Lower lobe of right lung (tissue), 2 donors: ENCODE results near the gene ZNF45. TPM values are rescaled to one million over a fixed set of nuclear protein-coding genes. Genes with fewer than 3 reads are reported as not detected.

Source experiments
- ATAC-seq, 2 donors: fragments of 200-7000 bp; cut with Tn5 transposase; one replicate each; pipeline ENCODE4 v1.9.1; 2020 to 2022; ENCODE audit warnings: mild to moderate bottlenecking in 2 of 2, moderate library complexity in 2 of 2
- DNase-seq: peaks from one replicate; pipeline ENCODE4 v3.0.0-alpha.2; 2020
- H3K27ac ChIP-seq: fragments of 200-600 bp; one replicate; pipeline ENCODE4 v1.8.0; 2022
- H3K27me3 ChIP-seq: fragments of 200-600 bp; one replicate; pipeline ENCODE4 v1.8.0; 2022; ENCODE audit warnings: low read depth
- H3K36me3 ChIP-seq: fragments of 200-600 bp; one replicate; pipeline ENCODE4 v1.8.0; 2022; ENCODE audit warnings: mild to moderate bottlenecking
- H3K4me1 ChIP-seq: fragments of 200-600 bp; one replicate; pipeline ENCODE4 v1.8.0; 2022
- H3K4me3 ChIP-seq: fragments of 200-600 bp; one replicate; pipeline ENCODE4 v1.8.0; 2022; ENCODE audit warnings: mild to moderate bottlenecking
- H3K9me3 ChIP-seq: fragments of 200-600 bp; one replicate; pipeline ENCODE4 v1.8.0; 2022
- CTCF ChIP-seq: fragments of 200-600 bp; IDR thresholded peaks from one replicate; pipeline ENCODE4 v1.8.0; 2022; ENCODE audit warnings: antibody characterized with exemption, mild to moderate bottlenecking
- intact Hi-C: fragments of 100-400 bp; cut with DNase I; formaldehyde crosslinking; loops from one replicate; pipeline ENCODE4 v1.11.0; 2022
- total RNA-seq: library from RNA; stranded (reverse); fragmentation: NEBNext Ultra II Directional; extraction: Animal tissue kit (Norgen Biotek cat#: 25700); gene quantifications from one replicate; pipeline ENCODE4 v1.2.1, GENCODE V29; 2021
- donor health status: DM: no; HTN: yes; CAD: no; lungs with severe emphysema.

ZNF45 gene
- total RNA-seq, 1 donor from 2014 or later: 13.3 TPM

DNA sequence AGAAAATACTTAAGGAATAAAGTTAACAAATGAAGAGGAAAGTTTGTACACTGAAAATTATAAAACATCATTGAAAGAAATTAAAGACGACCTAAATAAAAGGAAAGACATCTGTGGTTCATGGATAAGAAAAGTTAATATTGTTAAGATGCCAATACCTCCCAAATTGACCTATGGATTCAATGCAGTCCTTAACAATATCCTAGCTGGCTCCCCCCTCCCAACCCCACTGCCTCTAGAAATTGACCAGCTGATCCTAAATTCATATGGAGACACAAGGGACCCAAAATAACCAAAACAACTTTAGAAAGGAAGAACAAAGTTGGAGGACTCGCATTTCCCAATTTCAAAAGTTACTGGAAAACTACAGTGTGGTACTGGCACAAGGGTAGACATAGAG lies 28.3 kb downstream of the ZNF45 start:
- no peaks in the 10 kb centered on the region for H3K27me3 ChIP-seq
- peaks cover 89% of the 10 kb centered on the region for H3K9me3 ChIP-seq
- H3K27ac ChIP-seq: no peak overlapping the region
- H3K4me1 ChIP-seq: no peaks in the 10 kb centered on the region
- DNase-seq (no peak), ATAC-seq (no peak)
- H3K4me3 ChIP-seq: no peak overlapping the region
- no peak for TF ChIP-seq CTCF
- intact Hi-C loops: no loop called here
- no peaks in the 10 kb centered on the region for H3K36me3 ChIP-seq

DNA sequence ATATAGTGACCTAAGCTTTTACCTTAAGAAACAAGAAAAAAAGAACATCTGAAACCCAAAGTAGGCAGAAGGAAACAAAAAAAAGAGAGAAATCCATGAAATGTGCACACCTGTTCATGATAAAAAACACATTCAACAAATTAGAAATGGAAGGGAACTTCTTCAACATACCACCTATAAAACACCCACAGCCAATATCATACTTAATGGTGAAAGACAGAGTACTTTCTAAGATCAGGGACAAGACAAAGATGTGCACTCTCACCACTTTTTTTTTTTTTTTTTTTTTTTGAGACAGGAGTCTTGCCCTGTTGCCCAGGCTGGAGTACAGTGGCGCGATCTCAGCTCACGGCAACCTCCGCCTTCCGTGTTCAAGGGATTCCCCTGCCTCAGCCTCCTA lies 29.2 kb downstream of the ZNF45 start:
- intact Hi-C loops: no loop called here

DNA sequence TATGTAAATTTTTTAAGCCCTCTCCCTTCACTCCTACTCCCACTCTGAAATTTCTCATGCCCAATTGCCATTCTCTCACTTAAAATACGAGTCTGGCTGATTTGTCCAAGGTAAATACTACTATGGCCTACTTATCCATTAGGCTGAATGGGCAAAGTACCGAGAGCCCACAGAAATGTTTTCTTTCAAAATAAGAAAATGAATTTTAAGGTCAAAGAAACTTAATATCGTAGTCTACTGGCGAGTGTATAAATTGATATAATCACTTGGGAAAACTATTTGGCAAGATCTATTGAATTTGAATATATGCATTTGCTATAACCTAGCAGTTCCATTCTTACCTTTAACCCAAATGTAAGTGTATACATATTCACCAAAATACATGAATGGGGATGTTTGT lies 32.7 kb downstream of the ZNF45 start:
- DNase-seq (no peak), ATAC-seq (no peak)
- Histone ChIP-seq H3K36me3 (no peaks in the 10 kb centered on the region), H3K27ac (no peak overlapping the region), H3K4me1 (no peaks in the 10 kb centered on the region), H3K9me3 (peaks cover 65% of the 10 kb centered on the region), H3K27me3 (no peaks in the 10 kb centered on the region), H3K4me3 (peak overlapping the region; percentile 59)
- intact Hi-C loops: no loop called here
- no peak for TF ChIP-seq CTCF

More for the DNA sequence above, 29.2 kb downstream of the ZNF45 start:
- DNase-seq: no peak
- Histone ChIP-seq H3K36me3 (no peaks in the 10 kb centered on the region), H3K4me1 (no peaks in the 10 kb centered on the region), H3K4me3 (no peak overlapping the region), H3K27me3 (no peaks in the 10 kb centered on the region), H3K27ac (no peak overlapping the region), H3K9me3 (peaks cover 80% of the 10 kb centered on the region)
- ATAC-seq: no peak
- TF ChIP-seq CTCF: no peak

DNA sequence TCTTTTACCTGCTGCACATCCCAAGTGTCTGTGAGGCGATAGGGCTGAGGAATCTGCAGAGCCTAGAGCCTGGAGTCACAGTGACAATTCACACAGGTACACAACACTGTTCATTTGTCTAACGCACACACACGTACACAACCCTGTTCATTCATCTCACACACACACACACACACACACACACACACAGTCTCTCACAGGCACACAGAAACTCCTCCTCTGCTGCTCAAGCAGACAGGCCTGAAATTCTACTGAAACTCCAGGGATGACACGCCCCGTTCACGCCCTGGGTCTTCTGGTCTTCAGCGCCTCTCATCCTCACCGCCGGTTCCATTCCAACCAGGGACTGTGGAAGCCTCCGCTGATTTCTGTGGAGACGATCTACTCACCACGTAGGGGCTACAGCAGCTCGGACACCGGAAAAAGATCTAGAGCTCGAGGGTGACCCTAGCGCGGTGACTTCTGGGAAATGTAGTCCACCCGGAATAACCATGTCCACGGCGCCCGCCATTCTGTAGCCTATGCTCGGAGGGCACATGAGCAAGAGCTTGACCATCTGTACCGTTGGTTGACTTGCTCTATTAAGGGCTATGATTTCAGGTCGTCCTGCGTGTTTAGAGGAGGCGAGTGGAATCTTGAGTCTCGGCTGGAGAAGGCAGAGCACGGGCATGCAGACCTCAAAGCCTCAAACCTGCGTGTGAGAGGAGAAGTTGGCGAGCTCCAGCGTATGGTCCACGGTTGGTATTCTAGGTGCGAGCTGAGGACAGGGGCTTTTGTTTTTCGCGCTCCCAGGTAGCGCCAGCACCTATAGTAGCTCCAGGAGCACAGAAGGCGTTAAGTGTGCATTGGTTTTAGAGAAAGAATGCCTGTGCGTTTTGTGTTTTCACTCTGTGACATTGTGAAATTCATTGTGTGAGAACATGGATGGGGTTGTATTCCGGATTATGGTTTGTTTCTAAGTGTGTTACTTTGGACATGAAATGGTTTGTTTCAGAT lies 33.4 kb downstream of the ZNF45 start:
- TF ChIP-seq CTCF: no peak
- Histone ChIP-seq H3K4me3 (peak overlapping the region; percentile 59), H3K27ac (no peak overlapping the region), H3K9me3 (peaks cover 64% of the 10 kb centered on the region), H3K4me1 (no peaks in the 10 kb centered on the region), H3K27me3 (no peaks in the 10 kb centered on the region), H3K36me3 (no peaks in the 10 kb centered on the region)
- DNase-seq: peak; percentile 80
- intact Hi-C loops: no loop called here
- ATAC-seq: peak; percentile 87 to 99

DNA sequence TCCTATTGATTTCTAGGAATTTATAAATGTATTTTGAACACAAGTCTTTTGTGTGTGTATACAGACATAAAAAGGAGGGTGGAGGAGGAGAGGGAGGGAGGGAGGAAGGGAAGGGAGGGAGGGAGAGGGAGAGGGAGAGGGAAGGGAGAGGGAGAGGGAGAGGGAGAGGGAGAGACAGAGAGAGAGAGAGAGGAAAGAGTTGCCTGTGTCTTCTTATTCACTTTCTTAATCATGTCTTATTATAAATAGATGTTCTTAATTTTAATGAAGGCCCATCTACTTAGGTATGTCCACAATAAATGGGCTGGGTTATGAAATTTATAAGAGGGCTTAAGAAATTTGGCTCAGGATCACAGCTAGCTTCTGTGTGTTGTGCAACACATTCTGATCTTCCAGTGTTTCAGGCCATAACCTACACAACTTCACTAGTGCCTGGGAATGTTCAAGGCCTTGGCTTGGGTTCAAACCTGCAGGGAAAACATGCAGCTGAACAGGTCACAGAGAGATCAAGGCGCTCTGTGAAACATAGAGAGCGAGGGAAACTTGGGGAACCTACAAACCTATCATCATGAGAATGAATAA lies 39.3 kb downstream of the ZNF45 start:
- Histone ChIP-seq H3K9me3 (peaks cover 44% of the 10 kb centered on the region), H3K36me3 (no peaks in the 10 kb centered on the region), H3K27me3 (no peaks in the 10 kb centered on the region), H3K27ac (no peak overlapping the region), H3K4me3 (no peak overlapping the region), H3K4me1 (no peaks in the 10 kb centered on the region)
- ATAC-seq: no peak
- intact Hi-C loops: no loop called here
- TF ChIP-seq CTCF: no peak
- no peak for DNase-seq
